ENCODE results near the gene RAI14.
"Not testable (repeated sequence)": the region's sequence is repeated elsewhere in the genome, so short reads cannot be mapped to it uniquely, and the experiment has no call there.

RAI14 gene

DNA sequence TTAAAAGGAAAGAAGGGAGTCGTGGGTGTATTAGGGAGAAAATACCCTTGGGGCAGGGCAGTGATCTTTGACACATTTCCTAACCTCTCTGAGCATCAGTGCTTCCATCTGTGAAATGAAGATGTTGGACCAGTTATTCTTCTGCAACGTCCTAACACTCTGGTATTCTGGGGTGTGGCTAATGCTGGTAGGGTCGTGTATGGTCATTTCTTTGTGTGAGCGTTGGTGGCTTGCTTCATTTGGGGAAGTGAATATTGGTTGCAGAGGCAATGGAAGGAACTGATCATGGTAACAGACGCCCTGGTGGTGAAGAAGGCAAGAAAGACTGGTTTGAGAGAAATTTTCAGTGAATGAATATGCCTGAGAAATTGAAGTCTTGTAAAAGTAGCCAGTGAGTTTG lies 114.9 kb downstream of the RAI14 start:
- H3K4me3 ChIP-seq (replicated peaks; ENCODE audit: low read depth, low read length): no peak overlapping the region
- DNase-seq (ENCODE audit: extremely low read depth, low read depth): no peak
- TF ChIP-seq, protein P1, sequence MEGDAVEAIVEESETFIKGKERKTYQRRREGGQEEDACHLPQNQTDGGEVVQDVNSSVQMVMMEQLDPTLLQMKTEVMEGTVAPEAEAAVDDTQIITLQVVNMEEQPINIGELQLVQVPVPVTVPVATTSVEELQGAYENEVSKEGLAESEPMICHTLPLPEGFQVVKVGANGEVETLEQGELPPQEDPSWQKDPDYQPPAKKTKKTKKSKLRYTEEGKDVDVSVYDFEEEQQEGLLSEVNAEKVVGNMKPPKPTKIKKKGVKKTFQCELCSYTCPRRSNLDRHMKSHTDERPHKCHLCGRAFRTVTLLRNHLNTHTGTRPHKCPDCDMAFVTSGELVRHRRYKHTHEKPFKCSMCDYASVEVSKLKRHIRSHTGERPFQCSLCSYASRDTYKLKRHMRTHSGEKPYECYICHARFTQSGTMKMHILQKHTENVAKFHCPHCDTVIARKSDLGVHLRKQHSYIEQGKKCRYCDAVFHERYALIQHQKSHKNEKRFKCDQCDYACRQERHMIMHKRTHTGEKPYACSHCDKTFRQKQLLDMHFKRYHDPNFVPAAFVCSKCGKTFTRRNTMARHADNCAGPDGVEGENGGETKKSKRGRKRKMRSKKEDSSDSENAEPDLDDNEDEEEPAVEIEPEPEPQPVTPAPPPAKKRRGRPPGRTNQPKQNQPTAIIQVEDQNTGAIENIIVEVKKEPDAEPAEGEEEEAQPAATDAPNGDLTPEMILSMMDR (IDR thresholded peaks at IDR 0.05; ENCODE audit: low read depth, low read length, missing control alignments): no peak

- DNase-seq (ENCODE audit: extremely low read depth, low read depth): no peak
- no peak overlapping the region for H3K4me3 ChIP-seq (replicated peaks; ENCODE audit: low read depth, low read length)
- TF ChIP-seq, protein P1 (IDR thresholded peaks at IDR 0.05; ENCODE audit: low read depth, low read length, missing control alignments): no peak
These were observed 116.4 kb downstream of the RAI14 start for GRCh38 chr5:34772267-34773098.

GRCh38 chr5:34774139-34774538 lies 118.0 kb downstream of the RAI14 start:
- TF ChIP-seq, protein P1 (IDR thresholded peaks at IDR 0.05; ENCODE audit: low read depth, low read length, missing control alignments): no peak
- H3K4me3 ChIP-seq (replicated peaks; ENCODE audit: low read depth, low read length): no peak overlapping the region
- no peak for DNase-seq (ENCODE audit: extremely low read depth, low read depth)

DNA sequence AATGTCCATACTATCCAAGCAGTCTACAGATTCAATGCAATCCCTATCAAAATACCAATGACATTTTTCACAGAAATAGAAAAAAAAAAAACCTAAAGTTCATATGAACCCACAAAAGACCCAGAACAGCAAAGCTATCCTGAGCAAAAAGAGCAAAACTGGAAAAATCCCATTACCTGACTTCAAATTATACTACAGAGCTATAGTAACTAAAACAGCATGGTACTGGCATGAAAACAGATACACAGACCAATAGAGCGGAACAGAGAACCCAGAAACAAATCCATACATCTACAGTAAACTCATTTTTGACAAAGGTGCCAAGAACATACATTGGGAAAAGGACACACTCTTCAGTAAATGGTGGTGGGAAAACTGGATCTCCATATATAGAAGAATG lies 118.5 kb downstream of the RAI14 start:
- not testable (repeated sequence) for H3K4me3 ChIP-seq (replicated peaks; ENCODE audit: low read depth, low read length); DNase-seq (ENCODE audit: extremely low read depth, low read depth)

DNA sequence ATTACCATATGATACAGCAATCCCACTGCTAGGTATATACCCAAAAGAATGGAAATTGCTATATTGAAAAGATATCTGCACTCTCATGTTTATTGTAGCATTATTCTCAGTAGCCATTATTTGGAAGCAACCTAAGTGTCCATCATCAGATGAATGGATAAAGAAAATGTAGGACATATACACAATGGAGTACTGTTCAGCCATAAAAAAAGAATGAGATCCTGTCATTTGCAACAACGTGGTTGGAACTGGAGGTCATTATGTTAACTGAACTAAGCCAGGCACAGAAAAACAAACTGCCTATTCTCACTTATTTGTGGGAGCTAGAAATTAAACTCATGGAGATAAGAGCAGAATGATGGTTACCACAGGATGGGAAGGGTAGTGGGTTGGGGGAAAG lies 119.8 kb downstream of the RAI14 start:
- no peak for DNase-seq (ENCODE audit: extremely low read depth, low read depth)
- no peak overlapping the region for H3K4me3 ChIP-seq (replicated peaks; ENCODE audit: low read depth, low read length)
- TF ChIP-seq, protein P1 (IDR thresholded peaks at IDR 0.05; ENCODE audit: low read depth, low read length, missing control alignments): no peak

DNA sequence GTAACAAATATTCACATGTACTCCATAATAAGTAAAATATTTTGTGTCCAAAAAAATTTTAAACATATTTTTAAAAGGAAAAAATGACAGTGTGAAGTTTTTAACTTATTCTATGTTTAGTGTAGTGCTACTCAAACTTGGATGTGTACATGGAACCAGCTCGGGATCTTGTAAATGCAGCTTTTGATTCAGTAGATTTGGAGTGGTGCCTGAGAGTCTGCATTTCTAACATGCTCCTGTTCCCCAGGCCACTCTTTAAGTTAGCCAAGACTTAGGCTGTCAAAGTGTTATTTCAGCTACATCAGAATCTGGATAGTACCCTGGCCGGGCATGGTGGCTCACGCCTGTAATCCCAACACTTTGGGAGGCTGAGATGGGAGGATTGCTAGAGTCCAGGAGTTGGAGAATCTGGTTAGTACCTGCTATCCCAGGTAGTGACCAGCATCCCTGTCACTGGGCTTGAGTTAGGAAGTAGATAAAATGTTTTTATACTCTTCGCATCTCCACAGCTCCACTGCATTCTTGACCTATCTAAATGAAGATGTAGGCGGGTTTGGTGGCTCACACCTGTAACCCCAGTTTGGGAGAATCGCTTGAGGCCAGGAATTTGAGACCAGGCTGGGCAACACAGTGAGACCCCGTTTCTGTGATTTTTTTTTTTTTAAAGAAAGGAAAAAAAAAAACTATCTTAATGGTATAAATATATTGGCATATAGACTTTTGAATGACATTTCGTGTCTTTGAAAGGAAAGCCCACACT lies 122.1 kb downstream of the RAI14 start:
- TF ChIP-seq, protein P1 (IDR thresholded peaks at IDR 0.05; ENCODE audit: low read depth, low read length, missing control alignments): no peak
- DNase-seq (ENCODE audit: extremely low read depth, low read depth): no peak
- H3K4me3 ChIP-seq (replicated peaks; ENCODE audit: low read depth, low read length): no peak overlapping the region

DNA sequence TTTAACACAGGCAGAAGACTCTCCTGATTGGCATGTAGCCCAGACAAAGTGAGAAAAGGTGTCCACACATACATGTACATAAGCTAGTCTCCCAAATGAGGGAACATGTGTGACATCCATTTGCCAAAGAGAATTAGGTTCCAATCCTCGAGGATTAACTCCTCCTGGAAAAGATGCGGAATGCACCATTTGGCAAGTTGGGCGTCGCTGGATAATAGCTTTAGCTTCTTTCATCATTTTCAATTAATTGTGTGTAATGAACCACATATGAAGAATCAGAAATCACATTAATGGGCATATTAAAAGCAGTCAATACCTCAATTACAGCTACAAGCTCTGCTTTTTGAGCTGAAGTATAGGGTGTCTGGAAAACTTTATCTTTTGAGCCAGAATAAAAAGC lies 127.8 kb downstream of the RAI14 start:
- H3K4me3 ChIP-seq (replicated peaks; ENCODE audit: low read depth, low read length); DNase-seq (ENCODE audit: extremely low read depth, low read depth): not testable (repeated sequence)

Measured in HFF-Myc (cell line).